H1 (cell line): ENCODE measurements around the gene SLC30A5. TPM values are rescaled to one million over a fixed set of nuclear protein-coding genes. Genes with fewer than 3 reads are reported as not detected.

ENCODE experiments used
- CTCF ChIA-PET: fragments of 300-600 bp; sonication (Branson Sonifier 250); formaldehyde crosslinking; loops from one replicate; lab custom pipeline; 2021; ENCODE audit not compliant: partially characterized antibody; lab: Charles Lee
- POLR2A ChIA-PET: fragments of 300-600 bp; sonication (Branson Sonifier 250); formaldehyde crosslinking; loops from one replicate; lab custom pipeline; 2021; ENCODE audit warnings: inconsistent platforms; ENCODE audit not compliant: partially characterized antibody; lab: Charles Lee
- DNase-seq, 2 experiments: peaks; one replicate each; pipeline versions ENCODE4 v3.0.0 to v3.0.0-alpha.2; 2010 to 2022; ENCODE audit warnings: low spot score in 2 of 2, low read depth in 1 of 2, mixed read lengths in 1 of 2
- FAIRE-seq: peaks from 2 replicates; lab custom pipeline; 2011; peaks lifted over from hg19 to GRCh38; lab: Jason Lieb, UNC
- H2AFZ ChIP-seq: 2 replicates; pipeline ENCODE4 v1.8.1; 2012; ENCODE audit warnings: low read length, inconsistent platforms
- H2AK5ac ChIP-seq: 2 replicates; pipeline ENCODE4 v1.6.1; 2013; ENCODE audit warnings: low read depth, low read length
- H2BK120ac ChIP-seq: replicated peaks from 2 replicates; pipeline ENCODE3; 2013; ENCODE audit warnings: low read depth, low read length, inconsistent platforms
- H2BK12ac ChIP-seq: 2 replicates; pipeline ENCODE4 v1.6.1; 2013; ENCODE audit warnings: low read depth, low read length
- H2BK15ac ChIP-seq: 2 replicates; pipeline ENCODE4 v1.6.1; 2013; ENCODE audit warnings: low read length
- H2BK20ac ChIP-seq: 2 replicates; pipeline ENCODE4 v1.6.1; 2013; ENCODE audit warnings: low read length
- H2BK5ac ChIP-seq: 2 replicates; pipeline ENCODE4 v1.6.1; 2013; ENCODE audit warnings: low read depth, low read length
- H3K14ac ChIP-seq: 2 replicates; pipeline ENCODE4 v1.6.1; 2013; ENCODE audit warnings: inconsistent platforms; ENCODE audit not compliant: insufficient read length
- H3K18ac ChIP-seq: 2 replicates; pipeline ENCODE4 v1.6.1; 2013; ENCODE audit warnings: low read length; ENCODE audit errors: extremely low read depth
- H3K23ac ChIP-seq: 2 replicates; pipeline ENCODE4 v1.6.1; 2013; ENCODE audit warnings: inconsistent platforms; ENCODE audit not compliant: insufficient read length
- H3K23me2 ChIP-seq: 2 replicates; pipeline ENCODE4 v1.6.1; 2013; ENCODE audit warnings: low read depth, low read length
- H3K27ac ChIP-seq: 2 replicates; pipeline ENCODE4 v1.6.1; 2011; ENCODE audit warnings: low read depth, low read length, inconsistent platforms
- H3K27me3 ChIP-seq, 4 experiments: replicated peaks in 1 of 4; 1 replicate in 1 of 4; 2 replicates in 3 of 4; pipeline versions ENCODE4 v1.6.1 to v1.8.1; 2011 to 2013; ENCODE audit warnings: low read length in 3 of 4, mild to moderate bottlenecking in 3 of 4, inconsistent platforms in 2 of 4, mixed read lengths in 2 of 4, moderate library complexity in 1 of 4; ENCODE audit not compliant: control insufficient read depth in 3 of 4, insufficient read depth in 3 of 4; ENCODE audit errors: extremely low read depth in 1 of 4
- H3K36me3 ChIP-seq, 4 experiments: 2 replicates each; pipeline versions ENCODE4 v1.6.1 to v1.8.1; 2011 to 2013; ENCODE audit warnings: mild to moderate bottlenecking in 4 of 4, low read length in 3 of 4, moderate library complexity in 2 of 4, control low read depth in 1 of 4, inconsistent platforms in 1 of 4; ENCODE audit not compliant: insufficient read depth in 4 of 4, control insufficient read depth in 2 of 4
- H3K4ac ChIP-seq: replicated peaks from 2 replicates; pipeline ENCODE3; 2013; ENCODE audit warnings: low read length, low read depth, mixed read lengths, inconsistent platforms; ENCODE audit not compliant: insufficient read length
- H3K4me1 ChIP-seq, 4 experiments: replicated peaks in 1 of 4; 1 replicate in 1 of 4; 2 replicates in 3 of 4; pipeline versions ENCODE4 v1.6.1 to v1.8.1; 2011 to 2013; ENCODE audit warnings: low read length in 3 of 4, inconsistent platforms in 2 of 4, mixed read lengths in 1 of 4; ENCODE audit not compliant: insufficient read depth in 4 of 4, control insufficient read depth in 3 of 4
- H3K4me2 ChIP-seq, 2 experiments: 2 replicates each; pipeline versions ENCODE4 v1.6.1 to v1.8.1; 2011 to 2013; ENCODE audit warnings: low read depth in 2 of 2, low read length in 2 of 2, control low read depth in 1 of 2, inconsistent platforms in 1 of 2, mild to moderate bottlenecking in 1 of 2; ENCODE audit not compliant: insufficient read depth in 1 of 2
- H3K4me3 ChIP-seq, 4 experiments: fragments of 200-600, 300-600 bp in 1 of 4; sonication (generic), shearing (Covaris generic), sonication (Bioruptor Twin) in 1 of 4; 2 replicates each; pipeline versions ENCODE4 v1.5.1 to v1.8.1; 2011 to 2016; ENCODE audit warnings: low read length in 4 of 4, low read depth in 3 of 4, control low read depth in 2 of 4, inconsistent platforms in 2 of 4, mild to moderate bottlenecking in 2 of 4, mixed read lengths in 1 of 4, moderate library complexity in 1 of 4; ENCODE audit not compliant: insufficient read depth in 2 of 4; ENCODE audit errors: extremely low read depth in 1 of 4
- H3K56ac ChIP-seq: replicated peaks from 2 replicates; pipeline ENCODE3; 2013; ENCODE audit warnings: low read depth, mild to moderate bottlenecking, mixed read lengths, low read length, inconsistent platforms; ENCODE audit not compliant: insufficient read length
- H3K79me1 ChIP-seq: 2 replicates; pipeline ENCODE4 v1.6.1; 2013; ENCODE audit warnings: low read depth, low read length, control low read depth
- H3K79me2 ChIP-seq, 2 experiments: 2 replicates each; pipeline versions ENCODE4 v1.6.1 to v1.8.1; 2012 to 2013; ENCODE audit warnings: low read length in 2 of 2, mild to moderate bottlenecking in 2 of 2, inconsistent platforms in 1 of 2; ENCODE audit not compliant: insufficient read depth in 2 of 2, control insufficient read depth in 1 of 2
- H3K9ac ChIP-seq, 4 experiments: replicated peaks in 1 of 4; 1 replicate in 1 of 4; 2 replicates in 3 of 4; pipeline versions ENCODE4 v1.6.1 to v1.8.1; 2011 to 2013; ENCODE audit warnings: low read depth in 3 of 4, low read length in 3 of 4, control low read depth in 2 of 4, mild to moderate bottlenecking in 2 of 4, moderate library complexity in 2 of 4, inconsistent platforms in 1 of 4; ENCODE audit errors: extremely low read depth in 1 of 4
- H3K9me3 ChIP-seq, 2 experiments: 2 replicates each; pipeline versions ENCODE4 v1.6.1 to v1.8.1; 2012 to 2013; ENCODE audit warnings: mild to moderate bottlenecking in 2 of 2, moderate library complexity in 2 of 2, control low read depth in 1 of 2, inconsistent platforms in 1 of 2, low read depth in 1 of 2, low read length in 1 of 2, mixed read lengths in 1 of 2; ENCODE audit not compliant: insufficient read depth in 2 of 2
- H4K20me1 ChIP-seq, 2 experiments: replicated peaks in 1 of 2; 2 replicates each; pipeline versions ENCODE3 to v1.8.1; 2011 to 2013; ENCODE audit warnings: inconsistent platforms in 2 of 2, low read length in 2 of 2, mild to moderate bottlenecking in 1 of 2; ENCODE audit not compliant: insufficient read depth in 2 of 2, control insufficient read depth in 1 of 2
- H4K5ac ChIP-seq: 2 replicates; pipeline ENCODE4 v1.6.1; 2013; ENCODE audit warnings: low read length, low read depth, mixed read lengths, inconsistent platforms; ENCODE audit not compliant: insufficient read length
- H4K8ac ChIP-seq: 2 replicates; pipeline ENCODE4 v1.8.0; 2013; ENCODE audit warnings: mild to moderate bottlenecking, moderate library complexity, low read length, inconsistent platforms; ENCODE audit not compliant: insufficient read depth; ENCODE audit errors: extremely low read depth
- H4K91ac ChIP-seq: replicated peaks from 2 replicates; pipeline ENCODE3; 2013; ENCODE audit warnings: low read length, mixed read lengths, inconsistent platforms; ENCODE audit not compliant: insufficient read length
- WGBS, 2 experiments: shearing (Covaris generic) in 1 of 2; methylation state at CpG; one replicate each; pipeline versions ENCODE4 v1.1.6 to v1.1.7; 2013 to 2015; ENCODE audit warnings: low lambda C conversion rate in 2 of 2, mixed read lengths in 2 of 2, inconsistent platforms in 1 of 2, low coverage in 1 of 2, missing lambda C conversion rate in 1 of 2; ENCODE audit not compliant: insufficient replicate concordance in 2 of 2, insufficient coverage in 1 of 2, insufficient read length in 1 of 2; ENCODE audit errors: extremely low coverage in 1 of 2, missing lambda C conversion rate in 1 of 2; 5-methylcytosine and 5-hydroxymethylcytosine counted together
- polyA plus RNA-seq, 7 experiments: library from polyadenylated mRNA; depleted of rRNA in 3 of 7; stranded (reverse) in 5 of 7; unstranded in 2 of 7; fragments of >200 nt in 5 of 7; fragments of 200-250 nt in 2 of 7; gene quantifications; 1 replicate in 5 of 7; 2 replicates in 1 of 7; 4 replicates in 1 of 7; pipeline versions ENCODE4 v1.2.1 to v1.2.3, GENCODE V29; 2011 to 2013; ENCODE audit warnings: missing spikeins in 2 of 7, mixed read lengths in 2 of 7
- total RNA-seq: library from RNA; stranded (reverse); fragmentation: NEBNext Ultra II Directional; extraction: Animal tissue kit (Norgen Biotek cat#: 25700); gene quantifications from 2 replicates; pipeline ENCODE4 v1.2.1, GENCODE V29; 2021

Gene SLC30A5
- total and polyA plus RNA-seq, 2 of the 8 experiments (the other 6 are each of a cell fraction or from before 2014, with no cell fraction given): 31.0 to 43.5 TPM

GRCh38 chr5:69099302-69099701 is 5.5 kb downstream of the SLC30A5 start:
- Histone ChIP-seq H3K36me3 (peaks cover 0 to 13% (median 5%) of the 10 kb centered on the region in 4 experiments; a peak in 2 of 8 replicates), H3K56ac (no peak overlapping the region), H4K8ac (no peak overlapping the region), H3K27ac (no peak overlapping the region), H2BK20ac (no peak overlapping the region), H4K91ac (no peak overlapping the region), H3K79me1 (peaks cover 2% of the 10 kb centered on the region; the same call in 1 of the 2 replicates), H2BK120ac (no peak overlapping the region), H2BK12ac (no peak overlapping the region), H3K9ac (no peak overlapping the region), H2BK5ac (no peak overlapping the region), H2BK15ac (no peak overlapping the region), H3K4me3 (no peak overlapping the region), H3K14ac (no peak overlapping the region), H4K20me1 (no peaks in the 10 kb centered on the region), H3K27me3 (no peaks in the 10 kb centered on the region), H2AFZ (no peak overlapping the region), H3K4ac (no peak overlapping the region), H3K23me2 (no peaks in the 10 kb centered on the region), H3K23ac (no peak overlapping the region), H3K18ac (no peak overlapping the region), H3K4me2 (no peak overlapping the region), H4K5ac (no peak overlapping the region), H3K79me2 (peaks cover 0 to 17% of the 10 kb centered on the region in 2 experiments; a peak in 2 of 4 replicates), H3K4me1 (no peaks in the 10 kb centered on the region; a peak in 1 of 7 replicates), H2AK5ac (no peak overlapping the region), H3K9me3 (no peaks in the 10 kb centered on the region)
- FAIRE-seq (no peak), DNase-seq (no peak)
- 92% methylated on average over 3 of the region's 3 CpGs; no CpG with 5 or more reads in 1 of the 2 experiments for WGBS, 2 experiments
- POLR2A ChIA-PET: no interaction called here
- CTCF ChIA-PET: no interaction called here
